Esophagus muscularis mucosa (tissue), 4 donors: ENCODE data around the gene DGCR2.

Experiments used
- CTCF ChIP-seq, 3 experiments: fragments of 200-600 bp in 2 of 3; fragments of 450-650 bp in 1 of 3; sonication (generic) in 2 of 3; IDR thresholded peaks; one replicate each; pipeline ENCODE4 v1.5.1; 2017 to 2019; ENCODE audit warnings: antibody characterized with exemption in 3 of 3, mild to moderate bottlenecking in 2 of 3, moderate library complexity in 1 of 3
- EP300 ChIP-seq: sonication (generic); formaldehyde crosslinking; IDR thresholded peaks from one replicate; pipeline ENCODE4 v1.6.1; 2017; ENCODE audit warnings: antibody characterized with exemption
- POLR2A ChIP-seq: fragments of 450-650 bp; IDR thresholded peaks from one replicate; pipeline ENCODE4 v1.6.1; 2017; ENCODE audit warnings: antibody characterized with exemption, moderate library complexity, mild to moderate bottlenecking, low read depth
- POLR2AphosphoS5 ChIP-seq, 2 donors: sonication (generic); formaldehyde crosslinking; IDR thresholded peaks; one replicate each; pipeline ENCODE4 v1.6.1; 2017; ENCODE audit warnings: antibody characterized with exemption in 2 of 2

GRCh38 chr22:19127329-19128008 lies 5.3 kb upstream of the DGCR2 start:
- TF ChIP-seq POLR2A: no peak
- TF ChIP-seq CTCF (IDR thresholded peaks at IDR 0.05): no peak
- no peak for TF ChIP-seq EP300
- TF ChIP-seq POLR2AphosphoS5 (IDR thresholded peaks at IDR 0.05): no peak
